Esophagus squamous epithelium (tissue), 5 donors: ENCODE data around the gene GSTO2. TPM values are rescaled to one million over a fixed set of nuclear protein-coding genes. Genes with fewer than 3 reads are reported as not detected.

Experiments
- DNase-seq: peaks from one replicate; lab custom pipeline; 2025; lab: John Stamatoyannopoulos, UW
- H3K27ac ChIP-seq, 4 donors: fragments of 200-600 bp; sonication (generic); one replicate each; pipeline ENCODE4 v1.5.1; 2016 to 2019; ENCODE audit warnings: mild to moderate bottlenecking in 1 of 4
- H3K27me3 ChIP-seq, 4 donors: fragments of 200-600 bp; sonication (generic); 1 replicate in 3 of 4; 2 replicates in 1 of 4; pipeline versions ENCODE4 v1.5.1 to v1.6.0; 2017 to 2021; ENCODE audit warnings: antibody characterized with exemption in 1 of 4
- H3K36me3 ChIP-seq, 3 donors: fragments of 200-600 bp; sonication (generic); one replicate each; pipeline ENCODE4 v1.5.1; 2016 to 2019
- H3K4me1 ChIP-seq, 3 donors: fragments of 200-600 bp; sonication (generic); one replicate each; pipeline ENCODE4 v1.5.1; 2017 to 2019
- H3K4me3 ChIP-seq, 4 donors: fragments of 200-600 bp; sonication (generic); 1 replicate in 3 of 4; 2 replicates in 1 of 4; pipeline ENCODE4 v1.5.1; 2016 to 2019; ENCODE audit warnings: mild to moderate bottlenecking in 2 of 4, moderate library complexity in 1 of 4
- H3K9me3 ChIP-seq, 3 donors: fragments of 200-600 bp; sonication (generic); one replicate each; pipeline ENCODE4 v1.5.1; 2016 to 2019
- POLR2A ChIP-seq, 4 donors: fragments of 450-650 bp; IDR thresholded peaks; one replicate each; pipeline ENCODE4 v1.6.1; 2017; ENCODE audit warnings: antibody characterized with exemption in 4 of 4, mild to moderate bottlenecking in 4 of 4, moderate library complexity in 3 of 4
- WGBS, 2 donors: methylation state at CpG; one replicate each; pipeline ENCODE4 v1.1.5; 2018; 5-methylcytosine and 5-hydroxymethylcytosine counted together
- intact Hi-C: fragments of 100-400 bp; cut with DNase I; formaldehyde crosslinking; loops from one replicate; pipeline ENCODE4 v1.15.0; 2022
- total RNA-seq, 4 donors: library from RNA; depleted of rRNA; stranded (reverse); fragments of >200 nt; gene quantifications; one replicate each; pipeline ENCODE4 v1.1.0, GENCODE V29; 2016
- TF ChIP-seq, protein P1 (sequence below), 6 experiments: fragments of 450-650 bp in 4 of 6; fragments of 200-600 bp in 2 of 6; sonication (generic) in 2 of 6; IDR thresholded peaks; one replicate each; pipeline ENCODE4 v1.5.1; 2016 to 2019; ENCODE audit warnings: antibody characterized with exemption in 6 of 6, mild to moderate bottlenecking in 4 of 6, moderate library complexity in 4 of 6
- donor health status: DM: yes; HTN: yes; CAD: no.

Gene GSTO2
- total RNA-seq, 4 donors from 2014 or later = 6.1 to 20.6 (median 13.8) TPM

DNA sequence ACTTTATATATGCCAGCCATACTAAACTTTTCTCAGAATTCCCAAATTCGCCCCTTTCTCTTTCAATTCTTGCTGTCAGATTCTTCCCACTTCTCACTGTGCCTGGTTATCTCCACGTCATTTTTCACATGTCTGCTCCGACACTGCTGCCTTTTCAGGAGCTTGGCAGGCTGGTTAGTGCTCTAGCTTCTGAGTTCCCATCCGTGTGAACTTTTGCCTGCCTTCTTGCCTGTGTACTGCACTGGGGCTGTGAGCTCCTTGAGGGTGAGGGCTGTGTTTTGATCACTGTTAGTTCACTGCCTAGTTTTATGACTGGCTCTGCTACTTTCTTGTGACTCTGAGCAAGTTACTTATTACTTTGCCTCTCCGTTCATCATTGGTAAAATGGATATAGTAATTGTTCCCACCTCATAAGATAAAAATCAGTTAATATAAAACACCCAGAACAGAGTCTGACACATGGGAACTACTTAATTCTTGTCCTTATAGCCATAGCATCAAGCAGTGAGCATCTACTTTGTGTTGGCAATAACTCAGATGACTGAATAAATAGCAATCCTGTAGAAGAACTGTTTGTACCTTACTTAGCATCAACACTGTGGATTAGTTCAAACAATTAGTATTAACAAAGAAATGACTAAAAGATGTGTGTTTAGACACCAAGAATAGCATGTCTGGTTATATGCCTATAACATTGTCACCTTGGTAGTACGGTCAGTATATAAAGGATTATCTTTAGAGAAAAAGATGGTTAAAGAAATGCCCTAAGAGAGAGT lies 8.8 kb upstream of the GSTO2 start:
- Histone ChIP-seq H3K36me3 (peaks cover 9 to 70% (median 11%) of the 10 kb centered on the region in 3 donors), H3K4me3 (peak overlapping the region in 1 of 4 donors; percentile 5), H3K9me3 (no peaks in the 10 kb centered on the region), H3K27me3 (no peaks in the 10 kb centered on the region), H3K27ac (peak overlapping the region; percentile 70 to 97 (median 80)), H3K4me1 (peaks cover 14 to 80% (median 47%) of the 10 kb centered on the region in 3 donors)
- intact Hi-C loops = loop anchor here (10.0 kb wide), 1 partner anchor 135 kb away; the partner anchor contains the start of gene SFR1
- 30 to 57% methylated on average over 6 of the region's 6 CpGs for WGBS, 2 donors
- DNase-seq = no peak
- TF ChIP-seq POLR2A (IDR thresholded peaks at IDR 0.05) = no peak
- TF ChIP-seq, protein P1, sequence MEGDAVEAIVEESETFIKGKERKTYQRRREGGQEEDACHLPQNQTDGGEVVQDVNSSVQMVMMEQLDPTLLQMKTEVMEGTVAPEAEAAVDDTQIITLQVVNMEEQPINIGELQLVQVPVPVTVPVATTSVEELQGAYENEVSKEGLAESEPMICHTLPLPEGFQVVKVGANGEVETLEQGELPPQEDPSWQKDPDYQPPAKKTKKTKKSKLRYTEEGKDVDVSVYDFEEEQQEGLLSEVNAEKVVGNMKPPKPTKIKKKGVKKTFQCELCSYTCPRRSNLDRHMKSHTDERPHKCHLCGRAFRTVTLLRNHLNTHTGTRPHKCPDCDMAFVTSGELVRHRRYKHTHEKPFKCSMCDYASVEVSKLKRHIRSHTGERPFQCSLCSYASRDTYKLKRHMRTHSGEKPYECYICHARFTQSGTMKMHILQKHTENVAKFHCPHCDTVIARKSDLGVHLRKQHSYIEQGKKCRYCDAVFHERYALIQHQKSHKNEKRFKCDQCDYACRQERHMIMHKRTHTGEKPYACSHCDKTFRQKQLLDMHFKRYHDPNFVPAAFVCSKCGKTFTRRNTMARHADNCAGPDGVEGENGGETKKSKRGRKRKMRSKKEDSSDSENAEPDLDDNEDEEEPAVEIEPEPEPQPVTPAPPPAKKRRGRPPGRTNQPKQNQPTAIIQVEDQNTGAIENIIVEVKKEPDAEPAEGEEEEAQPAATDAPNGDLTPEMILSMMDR (IDR thresholded peaks at IDR 0.05) = no peak

DNA sequence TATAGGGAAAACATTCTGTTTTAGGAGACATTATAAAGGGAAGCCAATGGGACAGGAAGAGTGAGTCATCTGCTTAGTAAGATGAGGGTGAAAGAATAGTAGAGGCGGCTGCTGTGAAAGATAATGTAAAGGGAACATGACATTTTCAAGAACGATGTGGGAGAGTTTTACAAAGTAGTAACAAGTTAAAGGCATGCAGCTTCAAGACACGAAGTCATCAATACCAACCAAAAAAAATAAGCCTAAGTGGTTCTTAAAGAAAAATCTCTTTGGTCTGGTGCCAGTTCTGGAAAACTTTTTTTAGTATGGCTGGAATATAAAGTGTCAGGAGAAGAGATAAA lies 8.2 kb upstream of the GSTO2 start:
- no peak for DNase-seq
- H3K4me3 ChIP-seq = peak overlapping the region in 1 of 4 donors; percentile 5
- H3K9me3 ChIP-seq = no peaks in the 10 kb centered on the region
- peaks cover 14 to 78% (median 47%) of the 10 kb centered on the region in 3 donors for H3K4me1 ChIP-seq
- TF ChIP-seq POLR2A (IDR thresholded peaks at IDR 0.05) = no peak
- TF ChIP-seq, protein P1 (IDR thresholded peaks at IDR 0.05) = no peak
- no peaks in the 10 kb centered on the region for H3K27me3 ChIP-seq
- intact Hi-C loops = loop anchor here (10.0 kb wide), 1 partner anchor 136 kb away; the partner anchor contains the start of gene SFR1
- WGBS, 2 donors = 5 to 15% methylated on average over 3 of the region's 3 CpGs
- peak overlapping the region; percentile 70 to 97 (median 80) for H3K27ac ChIP-seq
- peaks cover 9 to 76% (median 15%) of the 10 kb centered on the region in 3 donors for H3K36me3 ChIP-seq

DNA sequence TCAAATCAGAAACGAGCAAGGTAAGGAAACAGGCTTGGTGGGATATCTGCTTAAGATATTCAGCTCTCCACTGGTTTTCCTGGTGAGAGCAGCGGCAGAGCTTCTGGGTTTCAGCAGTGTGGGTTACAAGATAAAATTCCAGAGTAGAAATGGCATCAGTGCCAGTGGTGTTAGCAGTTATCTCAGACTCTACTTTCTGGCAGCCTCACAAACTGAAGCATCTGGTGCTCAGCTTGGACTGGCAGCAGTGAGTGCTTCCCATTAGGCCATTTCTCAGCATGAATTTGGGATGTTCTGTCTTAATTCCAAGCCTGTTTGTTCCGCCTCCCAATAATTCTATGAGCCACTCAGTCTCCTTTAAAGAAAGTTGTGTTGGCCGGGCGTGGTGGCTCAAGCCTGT lies 6.9 kb upstream of the GSTO2 start:
- 63 to 75% methylated on average over 2 to 3 of the region's 5 CpGs for WGBS, 2 donors
- Histone ChIP-seq H3K4me1 (peaks cover 14 to 68% (median 37%) of the 10 kb centered on the region in 3 donors), H3K27me3 (no peaks in the 10 kb centered on the region), H3K36me3 (peaks cover 9 to 89% (median 26%) of the 10 kb centered on the region in 3 donors), H3K4me3 (no peak overlapping the region), H3K9me3 (no peaks in the 10 kb centered on the region), H3K27ac (peak overlapping the region in 3 of 4 donors; percentile 37 to 97 (median 86))
- no peak for DNase-seq
- intact Hi-C loops = loop anchor here (10.0 kb wide), 1 partner anchor 137 kb away; the partner anchor contains the start of gene SFR1
- TF ChIP-seq, protein P1 (IDR thresholded peaks at IDR 0.05) = no peak
- TF ChIP-seq POLR2A (IDR thresholded peaks at IDR 0.05) = no peak

DNA sequence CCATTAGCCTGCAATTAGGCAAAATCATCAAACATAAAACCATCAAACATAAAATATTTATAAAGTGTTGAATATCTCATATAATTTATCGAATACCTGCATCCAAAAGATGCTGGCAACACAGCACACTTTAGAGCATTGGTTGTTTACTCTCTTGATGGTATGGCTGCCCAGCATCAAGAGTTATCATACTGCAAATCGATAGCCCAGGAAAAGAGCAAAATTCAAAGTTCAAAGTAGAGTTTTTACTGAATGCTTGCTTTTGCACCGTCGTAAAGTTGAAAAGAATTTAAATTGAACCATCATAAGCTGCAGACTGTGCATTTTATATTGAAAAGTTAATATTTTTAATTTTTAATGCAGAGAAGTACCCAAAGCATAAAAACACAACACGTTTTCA lies 4.2 kb upstream of the GSTO2 start:
- no peaks in the 10 kb centered on the region for H3K27me3 ChIP-seq
- DNase-seq = no peak
- peaks cover 5 to 62% (median 26%) of the 10 kb centered on the region in 3 donors for H3K4me1 ChIP-seq
- H3K4me3 ChIP-seq = no peak overlapping the region
- no peak for TF ChIP-seq POLR2A (IDR thresholded peaks at IDR 0.05)
- TF ChIP-seq, protein P1 (IDR thresholded peaks at IDR 0.05) = no peak
- peaks cover 9 to 82% (median 35%) of the 10 kb centered on the region in 3 donors for H3K36me3 ChIP-seq
- 84 to 90% methylated on average over 5 of the region's 5 CpGs for WGBS, 2 donors
- H3K27ac ChIP-seq = no peak overlapping the region
- intact Hi-C loops = loop anchor here (10.0 kb wide), 1 partner anchor 140 kb away; the partner anchor contains the start of gene SFR1
- H3K9me3 ChIP-seq = no peaks in the 10 kb centered on the region
